ENCODE data around the gene PRRX1.

Gene PRRX1

GRCh38 chr1:170776777-170777176 is 112.8 kb downstream of the PRRX1 start:
- no peak for DNase-seq
